ENCODE measurements around the gene POU2AF2. TPM values are rescaled to one million over a fixed set of nuclear protein-coding genes. Genes with fewer than 3 reads are reported as not detected.

The POU2AF2 gene
- total and polyA plus RNA-seq, 2 of the 8 experiments (the other 6 are each of a cell fraction or from before 2014, with no cell fraction given) = not detected

GRCh38 chr11:111334532-111335502, 89.3 kb downstream of the POU2AF2 start (continued):
- TF ChIP-seq TCF12 (IDR thresholded peaks at IDR 0.05; ENCODE audit: low read depth, low read length) = no peak

All from H1 (cell line).